Measurements from ENCODE around the gene ACOT11. TPM values are rescaled to one million over a fixed set of nuclear protein-coding genes. Genes with fewer than 3 reads are reported as not detected.

The ACOT11 gene
- total and polyA plus RNA-seq, 2 of the 4 experiments (the other 2 are of a cell fraction): 2.5 to 2.7 TPM

- TF ChIP-seq MAZ (IDR thresholded peaks at IDR 0.05; ENCODE audit: borderline replicate concordance, low read depth, low read length) (no peak), CHD1 (IDR thresholded peaks at IDR 0.05; ENCODE audit: low read depth, low read length) (no peak), BHLHE40 (IDR thresholded peaks at IDR 0.05; ENCODE audit: low read depth, low read length) (no peak), SMC3 (IDR thresholded peaks at IDR 0.05; ENCODE audit: low read depth, low read length) (no peak)
These were observed 95.7 kb downstream of the ACOT11 start (continued) for GRCh38 chr1:54643736-54644135.

- Histone ChIP-seq H4K20me1 (ENCODE audit: insufficient read depth, low read length) (no peaks in the 10 kb centered on the region), H4K5ac (ENCODE audit: low read depth, low read length) (no peak overlapping the region), H3K4me1 (ENCODE audit: control insufficient read depth, insufficient read depth, low read length) (no peaks in the 10 kb centered on the region), H2AK5ac (ENCODE audit: low read depth, low read length) (no peak overlapping the region), H4K8ac (ENCODE audit: low read depth in 2 of 2, low read length in 2 of 2) (no peak overlapping the region), H3K23ac (ENCODE audit: low read depth, low read length) (no peak overlapping the region), H3K27me3 (ENCODE audit: control insufficient read depth, insufficient read depth, low read length) (peaks cover 32% of the 10 kb centered on the region), H2AFZ (replicated peaks; ENCODE audit: low read length, poor library complexity) (no peak overlapping the region), H3K27ac (ENCODE audit: insufficient read depth, low read length) (no peak overlapping the region), H3K9ac (ENCODE audit: low read depth, low read length) (no peak overlapping the region), H3K9me1 (ENCODE audit: insufficient read depth, low read length) (no peaks in the 10 kb centered on the region; the same call in 1 of the 2 replicates), H2BK5ac (ENCODE audit: low read depth, low read length, poor library complexity, severe bottlenecking) (no peak overlapping the region), H3K56ac (ENCODE audit: extremely low read depth, insufficient read depth, low read length) (no peak overlapping the region), H2BK120ac (ENCODE audit: low read depth, low read length) (no peak overlapping the region), H3K18ac (ENCODE audit: low read depth, low read length) (no peak overlapping the region), H3K14ac (replicated peaks; ENCODE audit: low read depth, low read length) (no peak overlapping the region), H3K79me1 (ENCODE audit: low read depth in 1 of 2, low read length in 2 of 2) (no peaks in the 10 kb centered on the region), H3K4ac (ENCODE audit: low read depth, low read length) (no peak overlapping the region), H4K91ac (ENCODE audit: insufficient read depth, low read depth, low read length) (no peak overlapping the region), H2BK15ac (ENCODE audit: low read depth, low read length) (no peak overlapping the region), H3K9me3 (ENCODE audit: control insufficient read depth, insufficient read depth, low read length) (peaks cover 10% of the 10 kb centered on the region), H2BK20ac (ENCODE audit: low read depth, low read length) (no peak overlapping the region), H3K4me3 (ENCODE audit: insufficient read depth, low read depth, low read length) (no peak overlapping the region), H3K36me3 (ENCODE audit: control insufficient read depth, insufficient read depth, low read length) (no peaks in the 10 kb centered on the region), H3K4me2 (ENCODE audit: low read depth, low read length) (no peak overlapping the region), H2AK9ac (replicated peaks; ENCODE audit: low read depth, low read length, poor library complexity) (no peak overlapping the region)
- dilution Hi-C loops (cut with HindIII; ENCODE audit: low sequenced_read_pairs, unreplicated experiment): no loop called here
- ATAC-seq (ENCODE audit: low read depth) (peak; percentile 29; the same call in 1 of the 2 replicates), DNase-seq (peak; percentile 13)
- intact Hi-C loops (cut with micrococcal nuclease): no loop called here
- WGBS, 2 experiments (ENCODE audit: extremely low coverage in 2 of 2, insufficient read length in 1 of 2): no CpG with 5 or more reads among the region's 7 CpGs
- in situ Hi-C loops (cut with MboI; ENCODE audit: low sequenced_read_pairs): no loop called here
- no TSS peak for BruUV-seq (replicated peaks)
- CTCF ChIA-PET: no interaction called here
- POLR2A ChIA-PET (ENCODE audit: unreplicated experiment): interaction anchor here (0.6 kb wide), 1 partner anchor 311 kb away, joined by 4 read pairs; no protein-coding TSS in a partner anchor
- TF ChIP-seq MAFK (IDR thresholded peaks at IDR 0.05; ENCODE audit: low read depth, low read length): no peak
- no peak for TF ChIP-seq ELK1 (IDR thresholded peaks at IDR 0.05; ENCODE audit: borderline replicate concordance, low read depth, low read length)
- TF ChIP-seq SMC3 (IDR thresholded peaks at IDR 0.05; ENCODE audit: low read depth, low read length): no peak
- no peak for TF ChIP-seq RFX5 (IDR thresholded peaks at IDR 0.05; ENCODE audit: low read depth, low read length)
- TF ChIP-seq BHLHE40 (IDR thresholded peaks at IDR 0.05; ENCODE audit: low read depth, low read length): no peak
- no peak for TF ChIP-seq RCOR1 (IDR thresholded peaks at IDR 0.05; ENCODE audit: insufficient replicate concordance, low read length)
- TF ChIP-seq POLR2A (IDR thresholded peaks at IDR 0.05; ENCODE audit: low read depth, low read length): no peak
- TF ChIP-seq CTCF (conservative IDR thresholded peaks at IDR 0.05; ENCODE audit: low read depth, low read length): no peak
- no peak for TF ChIP-seq RAD21 (IDR thresholded peaks at IDR 0.05; ENCODE audit: low read length)
- no peak for TF ChIP-seq NFE2L2 (IDR thresholded peaks at IDR 0.05; ENCODE audit: low read depth, low read length)
These were observed 98.0 kb downstream of the ACOT11 start for GRCh38 chr1:54645806-54646676.
